ENCODE results near the gene ZDHHC1.

- TF ChIP-seq CTCF (IDR thresholded peaks at IDR 0.05) = no peak
- TF ChIP-seq POLR2A (IDR thresholded peaks at IDR 0.05) = no peak
These were observed 22.6 kb upstream of the ZDHHC1 start for GRCh38 chr16:67438824-67439393.

All from thyroid gland (tissue), 4 donors.